Measurements from ENCODE around the gene NSD2.
A peak's percentile ranks its signal among the peaks of the same experiment; 100 is the strongest.

Gene NSD2

GRCh38 chr4:1866189-1866661, 5.0 kb upstream of the NSD2 start:
- H3K36me3 ChIP-seq (ENCODE audit: insufficient read depth, low read length): no peaks in the 10 kb centered on the region
- H3K9me3 ChIP-seq (ENCODE audit: low read depth, low read length): no peaks in the 10 kb centered on the region
- DNase-seq (ENCODE audit: low read depth, low spot score): no peak
- no peak overlapping the region for H3K27ac ChIP-seq
- no peak overlapping the region for H3K9ac ChIP-seq (ENCODE audit: insufficient read length)
- TF ChIP-seq EZH2 (IDR thresholded peaks at IDR 0.05): no peak
- TF ChIP-seq FOXP2 (optimal IDR thresholded peaks at IDR 0.05; ENCODE audit: control extremely low read depth, extremely low read length, insufficient read depth): no peak
- no peak for TF ChIP-seq POLR2AphosphoS5 (IDR thresholded peaks at IDR 0.05; ENCODE audit: borderline replicate concordance, low read depth, low read length)
- H3K4me3 ChIP-seq: no peak overlapping the region

GRCh38 chr4:1868293-1868692, 2.9 kb upstream of the NSD2 start:
- H3K4me3 ChIP-seq: no peak overlapping the region
- no peak for DNase-seq (ENCODE audit: low read depth, low spot score)
- H3K36me3 ChIP-seq (ENCODE audit: insufficient read depth, low read length): peaks cover 5% of the 10 kb centered on the region; the same call in 1 of the 2 replicates
- no peak overlapping the region for H3K27ac ChIP-seq
- no peak overlapping the region for H3K9ac ChIP-seq (ENCODE audit: insufficient read length)
- TF ChIP-seq POLR2AphosphoS5 (IDR thresholded peaks at IDR 0.05; ENCODE audit: borderline replicate concordance, low read depth, low read length): no peak
- TF ChIP-seq FOXP2 (optimal IDR thresholded peaks at IDR 0.05; ENCODE audit: control extremely low read depth, extremely low read length, insufficient read depth): no peak
- TF ChIP-seq EZH2 (IDR thresholded peaks at IDR 0.05): no peak
- no peaks in the 10 kb centered on the region for H3K9me3 ChIP-seq (ENCODE audit: low read depth, low read length)

- Histone ChIP-seq H3K36me3 (ENCODE audit: insufficient read depth, low read length) (peaks cover 6% of the 10 kb centered on the region; the same call in 1 of the 2 replicates), H3K9me3 (ENCODE audit: low read depth, low read length) (no peaks in the 10 kb centered on the region), H3K9ac (ENCODE audit: insufficient read length) (no peak overlapping the region), H3K4me3 (no peak overlapping the region), H3K27ac (no peak overlapping the region)
- no peak for DNase-seq (ENCODE audit: low read depth, low spot score)
- TF ChIP-seq POLR2AphosphoS5 (IDR thresholded peaks at IDR 0.05; ENCODE audit: borderline replicate concordance, low read depth, low read length) (no peak), EZH2 (IDR thresholded peaks at IDR 0.05) (no peak), FOXP2 (optimal IDR thresholded peaks at IDR 0.05; ENCODE audit: control extremely low read depth, extremely low read length, insufficient read depth) (no peak)
Observed at GRCh38 chr4:1868912-1869311, 2.3 kb upstream of the NSD2 start.

- no peaks in the 10 kb centered on the region for H3K9me3 ChIP-seq (ENCODE audit: low read depth, low read length)
- H3K36me3 ChIP-seq (ENCODE audit: insufficient read depth, low read length): peaks cover 10% of the 10 kb centered on the region; the same call in 1 of the 2 replicates
- H3K4me3 ChIP-seq: peak overlapping the region; percentile 88
- peak overlapping the region; percentile 97; the same call in 1 of the 2 replicates for H3K27ac ChIP-seq
- peak overlapping the region; percentile 93 for H3K9ac ChIP-seq (ENCODE audit: insufficient read length)
- TF ChIP-seq EZH2 (IDR thresholded peaks at IDR 0.05) (no peak), FOXP2 (optimal IDR thresholded peaks at IDR 0.05; ENCODE audit: control extremely low read depth, extremely low read length, insufficient read depth) (no peak), POLR2AphosphoS5 (IDR thresholded peaks at IDR 0.05; ENCODE audit: borderline replicate concordance, low read depth, low read length) (no peak)
- no peak for DNase-seq (ENCODE audit: low read depth, low spot score)
Observed at GRCh38 chr4:1869530-1870327, 1.5 kb upstream of the NSD2 start.

- H3K9ac ChIP-seq (ENCODE audit: insufficient read length): peak overlapping the region; percentile 93
- no peaks in the 10 kb centered on the region for H3K9me3 ChIP-seq (ENCODE audit: low read depth, low read length)
- peaks cover 10% of the 10 kb centered on the region for H3K36me3 ChIP-seq (ENCODE audit: insufficient read depth, low read length)
- H3K4me3 ChIP-seq: peak overlapping the region; percentile 88
- peak overlapping the region; percentile 97 for H3K27ac ChIP-seq
- no peak for TF ChIP-seq FOXP2 (optimal IDR thresholded peaks at IDR 0.05; ENCODE audit: control extremely low read depth, extremely low read length, insufficient read depth)
- TF ChIP-seq POLR2AphosphoS5 (IDR thresholded peaks at IDR 0.05; ENCODE audit: borderline replicate concordance, low read depth, low read length): no peak
- TF ChIP-seq EZH2 (IDR thresholded peaks at IDR 0.05): no peak
- no peak for DNase-seq (ENCODE audit: low read depth, low spot score)
Observed at GRCh38 chr4:1870328-1870577, 940 bp upstream of the NSD2 start.

GRCh38 chr4:1871471-1872021, 353 bp downstream of the NSD2 start:
- H3K9ac ChIP-seq (ENCODE audit: insufficient read length): peak overlapping the region; percentile 97
- H3K4me3 ChIP-seq: peak overlapping the region; percentile 98
- peaks cover 10% of the 10 kb centered on the region for H3K36me3 ChIP-seq (ENCODE audit: insufficient read depth, low read length)
- H3K9me3 ChIP-seq (ENCODE audit: low read depth, low read length): no peaks in the 10 kb centered on the region
- TF ChIP-seq FOXP2 (optimal IDR thresholded peaks at IDR 0.05; ENCODE audit: control extremely low read depth, extremely low read length, insufficient read depth) (no peak), POLR2AphosphoS5 (IDR thresholded peaks at IDR 0.05; ENCODE audit: borderline replicate concordance, low read depth, low read length) (no peak), EZH2 (IDR thresholded peaks at IDR 0.05) (no peak)
- peak overlapping the region; percentile 91 for H3K27ac ChIP-seq
- DNase-seq (ENCODE audit: low read depth, low spot score): no peak

GRCh38 chr4:1872870-1873269, 1.7 kb downstream of the NSD2 start:
- DNase-seq (ENCODE audit: low read depth, low spot score): no peak
- Histone ChIP-seq H3K9ac (ENCODE audit: insufficient read length) (peak overlapping the region; percentile 94), H3K4me3 (peak overlapping the region; percentile 98)

GRCh38 chr4:1873291-1873690, 2.1 kb downstream of the NSD2 start:
- H3K27ac ChIP-seq: peak overlapping the region; percentile 70
- H3K9ac ChIP-seq (ENCODE audit: insufficient read length): peak overlapping the region; percentile 94
- H3K36me3 ChIP-seq (ENCODE audit: insufficient read depth, low read length): peaks cover 20% of the 10 kb centered on the region
- no peaks in the 10 kb centered on the region for H3K9me3 ChIP-seq (ENCODE audit: low read depth, low read length)
- DNase-seq (ENCODE audit: low read depth, low spot score): no peak
- peak overlapping the region; percentile 98 for H3K4me3 ChIP-seq
- TF ChIP-seq EZH2 (IDR thresholded peaks at IDR 0.05) (no peak), POLR2AphosphoS5 (IDR thresholded peaks at IDR 0.05; ENCODE audit: borderline replicate concordance, low read depth, low read length) (no peak), FOXP2 (optimal IDR thresholded peaks at IDR 0.05; ENCODE audit: control extremely low read depth, extremely low read length, insufficient read depth) (no peak)

More at GRCh38 chr4:1872870-1873269, 1.7 kb downstream of the NSD2 start:
- peak overlapping the region; percentile 70 for H3K27ac ChIP-seq
- no peak for TF ChIP-seq FOXP2 (optimal IDR thresholded peaks at IDR 0.05; ENCODE audit: control extremely low read depth, extremely low read length, insufficient read depth)
- no peak for TF ChIP-seq EZH2 (IDR thresholded peaks at IDR 0.05)
- no peak for TF ChIP-seq POLR2AphosphoS5 (IDR thresholded peaks at IDR 0.05; ENCODE audit: borderline replicate concordance, low read depth, low read length)
- H3K9me3 ChIP-seq (ENCODE audit: low read depth, low read length): no peaks in the 10 kb centered on the region
- peaks cover 20% of the 10 kb centered on the region for H3K36me3 ChIP-seq (ENCODE audit: insufficient read depth, low read length)
